ENCODE data around the gene ZNF692. TPM values are rescaled to one million over a fixed set of nuclear protein-coding genes. Genes with fewer than 3 reads are reported as not detected.

Gene ZNF692
- total and polyA plus RNA-seq, 2 donors (not counting 3 experiments of a cell fraction or from before 2014, with no cell fraction given): 32.6 to 36.6 TPM

DNA sequence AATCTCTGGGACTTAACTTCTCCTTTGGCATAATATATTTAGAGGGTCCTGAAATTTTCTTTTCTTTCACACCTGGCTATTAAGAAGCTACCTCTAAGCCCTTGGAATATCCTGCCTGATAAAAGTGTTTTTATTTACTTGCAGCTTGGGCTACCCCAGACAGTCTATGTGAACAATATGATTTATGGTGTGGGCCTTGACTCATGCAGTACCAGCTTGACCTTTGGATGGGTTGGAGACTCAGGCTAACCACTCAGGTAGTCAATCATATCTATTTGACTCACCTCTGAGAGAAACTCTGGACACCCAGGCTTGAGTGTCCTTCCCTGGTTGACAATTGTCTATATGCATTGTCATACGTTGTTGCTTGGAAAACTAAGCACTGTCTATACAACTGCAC, 33.7 kb upstream of the ZNF692 start:
- Histone ChIP-seq H2AFZ (ENCODE audit: low read depth, low read length) (no peak overlapping the region), H3K9me1 (replicated peaks; ENCODE audit: control insufficient read depth, extremely low read depth, insufficient read depth, low read length) (no peaks in the 10 kb centered on the region), H3K27me3 (ENCODE audit: control insufficient read depth in 2 of 2, insufficient read depth in 2 of 2, low read length in 2 of 2) (peaks cover 7 to 9% of the 10 kb centered on the region in 2 experiments), H3K4me3 (replicated peaks in 1 of 3; ENCODE audit: insufficient read depth in 1 of 3, low read depth in 1 of 3, low read length in 3 of 3) (no peak overlapping the region), H3K27ac (ENCODE audit: insufficient read depth, low read depth, low read length) (no peak overlapping the region), H3K4me1 (ENCODE audit: control insufficient read depth, extremely low read depth, insufficient read depth, low read length) (no peaks in the 10 kb centered on the region), H4K20me1 (replicated peaks; ENCODE audit: control insufficient read depth, extremely low read depth, insufficient read depth, low read length) (no peaks in the 10 kb centered on the region), H3K4me2 (ENCODE audit: insufficient read depth, low read length) (no peak overlapping the region), H3K79me2 (ENCODE audit: control insufficient read depth, insufficient read depth, low read length) (no peaks in the 10 kb centered on the region), H3K9ac (replicated peaks; ENCODE audit: extremely low read depth, insufficient read depth, low read length) (no peak overlapping the region), H3K36me3 (ENCODE audit: control insufficient read depth in 2 of 2, extremely low read depth in 1 of 2, insufficient read depth in 2 of 2, low read length in 2 of 2) (no peaks in the 10 kb centered on the region), H3K9me3 (replicated peaks; ENCODE audit: control insufficient read depth, insufficient read depth, low read length) (no peaks in the 10 kb centered on the region)
- DNase-seq (ENCODE audit: low read depth, low spot score) (no peak), FAIRE-seq (no peak)
- TF ChIP-seq MYC (IDR thresholded peaks at IDR 0.05; ENCODE audit: low read depth, low read length) (no peak), FOS (IDR thresholded peaks at IDR 0.05; ENCODE audit: borderline replicate concordance, insufficient read depth, low read length) (no peak), EZH2 (IDR thresholded peaks at IDR 0.05; ENCODE audit: borderline replicate concordance, low read depth, low read length, severe bottlenecking) (no peak), POLR2AphosphoS5 (IDR thresholded peaks at IDR 0.05; ENCODE audit: insufficient read depth, low read depth, low read length) (no peak), POLR2A (IDR thresholded peaks at IDR 0.05; ENCODE audit: low read depth, low read length) (no peak), JUN (IDR thresholded peaks at IDR 0.05; ENCODE audit: borderline replicate concordance, insufficient read depth, insufficient read length, low read depth) (no peak), GATA2 (IDR thresholded peaks at IDR 0.05; ENCODE audit: insufficient read depth, insufficient read length, low read depth, low read length) (no peak)
- TF ChIP-seq, protein P1, sequence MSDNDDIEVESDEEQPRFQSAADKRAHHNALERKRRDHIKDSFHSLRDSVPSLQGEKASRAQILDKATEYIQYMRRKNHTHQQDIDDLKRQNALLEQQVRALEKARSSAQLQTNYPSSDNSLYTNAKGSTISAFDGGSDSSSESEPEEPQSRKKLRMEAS (IDR thresholded peaks at IDR 0.05; ENCODE audit: insufficient read depth, insufficient read length): no peak
- TF ChIP-seq, protein P2, sequence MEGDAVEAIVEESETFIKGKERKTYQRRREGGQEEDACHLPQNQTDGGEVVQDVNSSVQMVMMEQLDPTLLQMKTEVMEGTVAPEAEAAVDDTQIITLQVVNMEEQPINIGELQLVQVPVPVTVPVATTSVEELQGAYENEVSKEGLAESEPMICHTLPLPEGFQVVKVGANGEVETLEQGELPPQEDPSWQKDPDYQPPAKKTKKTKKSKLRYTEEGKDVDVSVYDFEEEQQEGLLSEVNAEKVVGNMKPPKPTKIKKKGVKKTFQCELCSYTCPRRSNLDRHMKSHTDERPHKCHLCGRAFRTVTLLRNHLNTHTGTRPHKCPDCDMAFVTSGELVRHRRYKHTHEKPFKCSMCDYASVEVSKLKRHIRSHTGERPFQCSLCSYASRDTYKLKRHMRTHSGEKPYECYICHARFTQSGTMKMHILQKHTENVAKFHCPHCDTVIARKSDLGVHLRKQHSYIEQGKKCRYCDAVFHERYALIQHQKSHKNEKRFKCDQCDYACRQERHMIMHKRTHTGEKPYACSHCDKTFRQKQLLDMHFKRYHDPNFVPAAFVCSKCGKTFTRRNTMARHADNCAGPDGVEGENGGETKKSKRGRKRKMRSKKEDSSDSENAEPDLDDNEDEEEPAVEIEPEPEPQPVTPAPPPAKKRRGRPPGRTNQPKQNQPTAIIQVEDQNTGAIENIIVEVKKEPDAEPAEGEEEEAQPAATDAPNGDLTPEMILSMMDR (IDR thresholded peaks at IDR 0.05; ENCODE audit: extremely low read depth in 1 of 2, insufficient read depth in 1 of 2, low read depth in 1 of 2, low read length in 2 of 2): no peak
- intact Hi-C loops (cut with micrococcal nuclease) (no loop called here), dilution Hi-C loops (cut with MboI; ENCODE audit: extremely low pct_ligation_motif_present, low sequenced_read_pairs) (no loop called here)
- CTCF ChIA-PET: no interaction called here
- BruUV-seq (replicated peaks): no TSS peak
- POLR2A ChIA-PET: no interaction called here
